NCI-H226 (cell line): ENCODE measurements around the gene MAPK8IP2.

ENCODE experiments used
- DNase-seq: peaks from one replicate; pipeline ENCODE4 v3.0.0-alpha.2; 2015

MAPK8IP2 gene

DNA sequence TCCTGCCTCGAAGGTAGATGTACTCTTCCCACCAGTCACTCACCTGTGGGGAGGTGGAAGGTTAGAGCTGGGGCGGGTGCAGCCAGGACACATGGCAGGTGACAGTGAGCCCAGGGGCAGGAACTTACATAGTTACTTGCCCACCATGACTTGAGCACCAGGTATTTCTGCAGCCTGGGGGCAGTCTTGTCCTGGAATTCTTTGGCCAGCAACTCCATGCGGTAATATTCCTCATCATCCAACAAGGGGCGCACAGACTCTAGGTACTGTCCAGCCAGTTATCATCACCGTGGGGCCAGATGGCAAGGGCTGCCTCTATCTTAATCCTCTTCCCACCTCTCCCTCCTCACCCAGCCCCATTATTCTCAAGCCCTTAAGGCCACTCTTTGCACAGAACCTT, 24.5 kb upstream of the MAPK8IP2 start:
- DNase-seq, result no peak

DNA sequence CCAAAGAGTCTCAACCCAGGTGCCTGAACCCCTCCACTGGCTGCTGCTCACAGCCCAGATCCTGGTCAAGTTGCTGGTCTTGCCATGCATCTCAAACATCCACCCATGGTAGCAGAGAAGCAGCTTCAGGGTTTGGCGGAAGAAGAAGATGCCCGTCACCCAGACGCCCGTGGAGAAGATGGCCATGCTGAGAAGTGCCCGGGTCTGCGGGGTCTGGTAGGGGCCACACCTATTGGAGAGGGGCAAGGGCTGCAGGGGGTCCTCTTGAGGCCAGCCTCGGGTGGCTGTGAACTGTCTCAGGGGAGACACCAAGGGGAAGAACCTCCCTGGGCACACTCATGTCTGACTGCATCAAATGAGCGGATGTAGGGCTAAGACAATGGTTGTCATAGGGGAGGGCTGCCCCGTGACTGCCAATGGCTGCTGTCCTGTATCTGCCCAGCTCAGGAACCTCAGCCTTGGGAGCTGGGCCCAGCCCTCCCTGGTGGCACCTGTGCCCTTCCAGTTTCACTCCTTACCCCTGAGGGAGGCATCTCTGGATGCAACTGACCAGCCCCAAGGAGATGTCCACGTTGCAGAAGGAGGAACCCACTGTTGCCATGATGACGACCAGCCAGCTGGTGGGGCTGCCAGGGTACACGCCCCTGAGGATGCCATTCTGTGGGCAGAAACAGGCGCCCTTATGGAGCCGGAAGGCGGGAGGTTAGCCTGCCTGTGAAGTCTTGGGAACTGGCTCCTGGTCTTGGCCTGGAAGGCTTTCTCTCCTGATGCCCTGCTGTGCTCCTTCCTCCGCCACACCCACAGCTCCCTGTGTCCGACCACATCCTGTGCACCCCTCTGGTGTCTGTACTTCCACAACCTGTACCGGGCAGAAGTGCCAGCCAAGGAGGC, 23.5 kb upstream of the MAPK8IP2 start:
- no peak for DNase-seq

DNA sequence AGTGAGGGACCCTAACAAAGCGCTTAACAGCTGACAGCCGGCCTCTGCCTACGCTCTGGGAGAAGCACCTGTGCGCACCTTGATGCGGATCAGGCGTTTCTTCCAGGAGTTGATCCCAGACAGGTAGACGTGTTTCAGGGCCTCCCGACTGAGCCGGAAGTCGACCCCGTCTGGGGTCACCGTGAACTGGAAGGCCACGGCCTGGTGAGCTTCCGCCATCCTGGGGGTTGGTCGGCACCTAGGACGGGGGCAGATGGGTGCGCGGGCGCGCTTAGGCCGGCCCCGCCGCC, 23.0 kb upstream of the MAPK8IP2 start:
- no peak for DNase-seq

DNA sequence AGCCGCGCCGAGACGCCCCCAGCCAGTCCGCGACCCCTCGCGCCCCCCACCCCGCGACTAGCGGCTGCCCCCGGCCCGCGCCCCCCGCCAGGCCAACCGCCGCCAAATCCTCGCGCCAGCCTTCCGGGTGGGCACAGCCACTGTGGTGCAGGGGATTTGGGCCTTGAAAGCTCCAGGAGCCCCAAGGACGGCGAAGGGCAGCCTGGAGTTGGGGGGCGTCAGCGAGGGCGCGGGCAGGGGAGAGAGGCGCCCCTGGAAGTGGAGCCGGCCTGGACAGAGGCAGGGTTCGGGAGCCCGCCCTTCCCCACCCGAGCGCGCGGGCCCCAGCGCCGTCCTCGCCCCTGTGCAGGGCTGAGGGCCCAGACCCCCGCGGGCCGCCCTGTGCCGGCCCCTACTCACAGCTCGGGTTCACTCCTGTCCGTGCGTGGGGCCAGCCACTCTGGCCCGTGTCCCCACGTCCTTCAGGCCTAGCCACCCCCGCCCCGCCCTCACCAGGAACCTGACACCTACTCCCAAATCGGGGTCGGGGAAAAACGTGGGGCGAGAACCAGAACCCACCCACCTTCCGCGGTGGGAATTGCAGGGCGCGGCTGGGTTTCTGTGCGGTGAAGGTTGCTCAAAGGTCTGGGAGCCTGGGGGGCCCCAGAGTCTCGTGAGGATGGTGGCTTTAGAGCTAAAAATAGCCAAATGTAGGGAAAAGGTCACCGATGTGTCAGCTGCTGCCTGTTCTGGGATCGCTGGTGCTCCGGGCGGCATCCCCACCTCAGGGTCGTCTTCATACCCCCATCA, 22.4 kb upstream of the MAPK8IP2 start, which contains the start of gene CPT1B:
Gene CPT1B, minus strand, starts transcription at position 441 of the 789 bp plus-strand sequence. CDS start 512 bp downstream, outside the sequence.
- DNase-seq, result no peak

DNA sequence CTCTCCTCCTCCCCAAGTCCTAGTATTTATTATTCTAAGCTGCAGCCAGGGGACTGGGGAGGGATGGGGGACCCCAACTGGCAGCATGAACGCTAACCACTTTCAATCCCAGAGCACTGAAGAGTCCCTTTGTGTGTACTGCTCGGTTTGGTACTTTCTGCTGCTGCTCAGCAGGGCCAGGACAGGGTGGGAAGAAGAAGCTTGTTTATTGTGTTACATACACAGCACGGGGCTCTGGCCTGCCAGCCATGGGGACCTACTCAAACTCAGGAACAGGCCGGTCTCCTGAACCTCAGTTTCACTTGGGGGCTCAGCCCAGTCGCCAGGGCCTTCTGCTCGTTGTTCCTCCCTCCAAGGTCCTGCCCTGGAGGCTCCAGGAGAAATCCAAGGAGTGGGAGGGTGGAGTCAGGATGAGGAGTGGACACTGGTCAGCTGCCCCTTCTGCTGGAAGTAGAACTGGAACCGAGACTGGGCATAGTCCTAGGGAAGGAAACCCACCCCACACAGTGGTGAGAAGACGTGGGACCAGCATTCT, 21.8 kb upstream of the MAPK8IP2 start:
- DNase-seq, result no peak

DNA sequence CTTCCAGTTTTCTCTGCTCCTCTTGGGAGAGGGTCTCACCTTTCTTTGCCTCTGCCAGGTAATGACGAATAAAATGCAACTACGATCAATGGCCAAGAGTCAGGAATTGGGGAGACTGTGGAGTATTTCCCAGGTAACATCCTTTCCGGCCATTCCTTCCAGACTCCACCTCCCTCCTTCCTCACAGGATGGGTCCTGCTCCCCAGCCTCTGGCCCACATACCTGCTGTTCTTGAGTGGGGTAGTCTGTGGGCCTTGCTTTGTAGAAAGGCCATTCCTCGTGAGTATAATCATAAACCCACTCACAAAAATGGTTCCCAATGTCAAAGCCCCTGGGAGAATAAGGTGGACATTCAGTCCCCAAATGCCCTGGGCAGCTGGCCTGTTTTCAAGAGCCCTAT, 20.8 kb upstream of the MAPK8IP2 start:
- DNase-seq, result no peak

DNA sequence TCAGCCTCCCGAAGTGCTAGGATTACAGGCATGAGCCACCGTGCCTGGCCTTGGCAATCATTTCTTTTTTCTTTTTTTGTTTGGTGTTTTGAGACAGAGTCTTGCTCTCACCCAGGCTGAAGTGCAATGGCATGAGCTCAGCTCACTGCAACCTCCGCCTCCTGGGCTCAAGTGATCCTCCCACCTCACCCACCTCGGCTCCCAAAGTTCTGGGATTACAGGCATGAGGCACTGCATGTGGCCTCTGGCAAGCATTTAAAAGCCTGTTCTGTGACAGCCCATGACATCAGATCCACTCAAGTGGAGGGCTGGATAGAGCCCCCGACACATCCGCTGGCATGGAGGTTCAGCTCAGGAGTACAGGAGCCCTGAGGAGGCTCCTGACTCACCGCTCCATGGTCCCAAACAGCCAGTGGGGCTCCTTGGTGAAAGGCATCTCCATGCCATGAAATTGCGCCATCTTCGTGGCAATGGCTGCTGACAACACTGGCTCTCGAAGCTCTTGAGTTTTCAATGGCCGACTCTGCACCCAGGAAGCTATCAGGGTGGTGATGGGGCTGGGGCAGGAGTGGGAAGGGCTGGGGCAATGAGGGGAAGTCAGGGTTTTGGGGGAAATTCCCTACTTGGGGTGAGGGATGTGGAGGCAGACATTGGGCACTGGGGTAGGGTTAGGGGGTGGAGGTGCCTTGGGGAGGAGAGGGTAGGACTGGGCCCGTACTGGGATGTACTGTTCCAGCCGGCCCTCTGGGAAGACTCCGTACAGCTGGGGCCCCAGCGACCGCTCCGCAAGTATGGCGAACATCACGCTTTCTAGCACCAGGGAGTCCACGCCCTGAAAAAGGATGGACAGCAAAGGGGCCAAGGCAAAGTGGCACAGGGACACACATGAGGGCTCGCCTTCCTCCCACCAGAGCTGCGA, 19.3 kb upstream of the MAPK8IP2 start:
- no peak for DNase-seq

DNA sequence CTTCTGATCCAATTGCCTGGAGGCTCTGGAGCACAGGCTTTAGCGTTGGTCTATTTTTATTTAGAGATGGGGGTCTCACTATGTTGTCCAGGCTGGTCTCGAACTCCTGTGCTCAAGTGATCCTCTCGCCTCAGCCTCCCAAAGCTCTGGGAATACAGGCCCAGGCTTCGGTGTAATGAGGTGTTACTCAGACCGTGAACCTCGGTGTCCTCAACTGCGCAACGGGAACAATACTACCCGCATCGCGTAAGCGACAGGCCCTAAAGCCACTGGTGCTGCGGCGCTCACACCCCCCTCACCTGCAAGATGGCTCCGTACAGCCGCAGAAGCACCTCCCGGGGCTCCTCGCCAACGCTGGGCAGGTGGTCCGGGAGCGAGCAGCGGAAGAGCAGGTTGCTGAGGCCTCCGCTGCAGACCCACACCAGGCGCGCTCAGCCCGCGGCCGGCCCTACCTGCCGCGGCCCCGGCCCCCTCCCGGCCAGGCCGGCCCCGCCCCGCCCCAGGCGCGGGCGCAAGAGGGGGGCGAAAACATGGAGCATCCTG, 18.6 kb upstream of the MAPK8IP2 start:
- no peak for DNase-seq

DNA sequence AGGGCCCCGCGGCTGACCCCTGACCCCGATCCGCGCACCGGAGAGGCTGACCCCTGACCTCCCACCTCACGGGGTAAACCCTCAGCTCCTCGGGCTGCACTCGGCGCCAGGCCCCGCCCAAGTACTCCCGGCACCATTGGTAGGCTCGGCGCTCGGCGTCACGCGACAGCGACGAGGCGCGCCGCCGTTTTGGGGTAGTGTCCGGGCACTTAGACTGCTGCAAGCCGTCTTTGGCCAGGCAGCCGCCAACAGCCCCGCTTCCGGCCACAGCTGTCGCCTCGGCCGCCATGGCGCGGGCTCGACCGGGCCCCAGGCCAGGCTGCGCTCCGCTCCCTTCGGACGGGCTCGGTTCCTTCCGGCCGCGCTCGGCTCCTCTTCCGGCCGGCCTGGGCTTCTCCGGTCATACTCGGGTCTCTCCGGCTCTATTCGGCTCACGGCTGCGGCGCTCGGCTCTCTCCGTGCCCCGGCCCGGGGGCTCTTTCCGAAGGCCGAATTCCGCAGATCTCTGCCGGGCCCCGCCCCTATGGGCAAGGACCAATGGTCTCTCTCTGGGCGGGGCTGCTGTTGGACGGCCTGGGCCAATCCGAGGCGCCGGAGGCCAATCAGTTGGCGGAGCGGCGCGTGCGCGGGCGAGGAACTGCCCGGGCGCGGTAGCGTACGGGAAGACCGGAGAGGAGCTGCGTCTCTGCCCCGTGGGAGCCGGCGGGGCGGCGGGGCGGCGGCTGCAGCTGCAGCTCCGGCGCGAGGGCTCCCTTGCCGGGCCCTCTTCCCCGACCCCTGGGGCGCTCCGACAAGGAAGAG, 17.9 kb upstream of the MAPK8IP2 start, which contains the start of gene CHKB:
Gene CHKB, minus strand, starts transcription at position 357 of the 801 bp plus-strand sequence. Its CDS starts 68 bp downstream, at position 289.
- peak; percentile 81 for DNase-seq

DNA sequence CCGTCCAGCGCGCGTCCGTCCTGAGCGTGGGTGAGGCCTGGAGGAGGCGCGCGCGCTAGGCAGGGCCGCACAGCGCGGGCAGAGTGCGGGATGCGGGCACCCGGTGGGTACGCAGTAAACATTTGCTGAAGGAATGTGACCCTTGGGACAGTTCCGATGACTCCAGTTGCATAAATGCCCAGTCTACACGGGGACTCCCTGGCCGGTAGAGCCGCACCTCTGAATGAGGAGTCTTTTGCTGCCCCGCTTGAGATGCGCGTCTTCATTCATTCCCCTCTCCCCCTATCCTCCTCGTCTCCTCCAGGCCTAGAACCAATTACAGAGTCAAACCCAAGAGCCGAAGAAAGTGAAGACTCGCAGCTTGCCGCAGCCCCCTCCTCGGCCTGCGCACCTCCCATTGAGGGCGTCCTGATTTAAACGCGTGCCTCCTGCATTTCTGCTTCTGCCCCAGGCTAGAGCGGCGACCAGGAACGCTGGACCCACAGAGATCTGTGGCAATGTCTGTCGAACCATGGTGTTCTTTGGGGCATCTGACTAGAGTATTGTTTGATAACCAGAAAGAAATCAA, 17.2 kb upstream of the MAPK8IP2 start:
- DNase-seq, result no peak

DNA sequence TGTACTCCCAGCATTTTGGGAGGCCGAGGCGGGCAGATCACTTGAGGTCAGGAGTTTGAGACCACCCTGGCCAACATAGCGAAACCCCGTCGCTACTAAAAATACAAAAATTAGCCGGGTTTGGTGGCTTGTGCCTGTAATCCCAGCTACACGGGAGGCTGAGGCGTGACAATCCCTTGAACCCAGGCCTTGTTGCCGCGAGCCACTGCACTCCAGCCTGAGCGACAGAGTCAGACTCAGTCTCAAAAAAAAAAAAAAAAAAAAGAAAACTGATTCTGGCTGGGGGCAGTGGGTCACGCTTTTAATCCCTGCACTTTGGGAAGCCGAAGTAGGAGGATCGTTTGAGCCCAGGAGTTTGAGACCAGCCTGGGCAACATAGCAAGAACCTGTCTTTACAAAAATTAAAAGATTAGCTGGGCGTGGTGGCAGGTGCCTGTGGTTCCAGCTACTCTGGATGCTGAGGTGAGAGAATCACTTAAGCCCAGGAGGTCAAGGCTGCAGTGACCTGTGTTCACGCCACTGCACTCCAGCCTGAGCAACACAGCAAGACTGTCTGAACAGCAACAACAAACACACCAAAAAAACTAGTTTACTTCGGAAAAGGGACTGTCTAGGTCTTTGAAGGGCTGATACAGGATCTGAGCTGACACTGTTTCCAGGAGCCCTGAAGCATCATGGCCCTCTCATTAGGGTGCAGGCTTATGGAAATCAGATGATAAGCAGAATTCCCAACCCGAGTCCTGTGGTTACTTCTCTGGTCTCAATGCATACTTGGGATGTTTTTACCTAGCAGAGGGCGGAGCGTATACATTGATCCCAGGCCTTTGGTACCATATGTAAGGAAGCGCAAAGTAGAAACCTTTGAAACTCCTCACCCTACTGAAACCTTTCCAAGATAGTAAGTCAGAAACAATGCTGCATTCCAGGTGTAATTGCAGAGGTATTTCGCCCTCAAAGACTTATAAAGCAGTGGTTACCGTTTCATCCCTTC, 16.2 kb upstream of the MAPK8IP2 start:
- no peak for DNase-seq

DNA sequence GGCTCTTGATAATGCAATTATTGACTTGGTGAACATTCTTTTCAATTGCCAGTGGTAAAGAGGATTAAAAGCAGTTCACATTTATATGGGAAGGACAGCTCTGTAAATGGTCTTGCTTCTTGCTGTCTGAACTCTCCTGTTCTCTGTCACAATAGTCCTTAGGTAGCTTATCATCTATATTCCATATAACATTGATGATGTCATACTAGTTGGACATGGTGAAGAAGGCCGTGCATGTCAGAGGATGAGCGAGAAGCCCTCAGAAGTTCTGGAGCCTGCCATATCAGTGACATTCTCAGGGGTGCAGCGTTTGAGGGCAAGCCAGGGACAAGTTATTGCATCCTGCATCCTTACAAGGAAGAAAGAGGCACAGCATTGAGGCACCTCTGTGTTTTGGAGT, 15.4 kb upstream of the MAPK8IP2 start:
- DNase-seq, result no peak

DNA sequence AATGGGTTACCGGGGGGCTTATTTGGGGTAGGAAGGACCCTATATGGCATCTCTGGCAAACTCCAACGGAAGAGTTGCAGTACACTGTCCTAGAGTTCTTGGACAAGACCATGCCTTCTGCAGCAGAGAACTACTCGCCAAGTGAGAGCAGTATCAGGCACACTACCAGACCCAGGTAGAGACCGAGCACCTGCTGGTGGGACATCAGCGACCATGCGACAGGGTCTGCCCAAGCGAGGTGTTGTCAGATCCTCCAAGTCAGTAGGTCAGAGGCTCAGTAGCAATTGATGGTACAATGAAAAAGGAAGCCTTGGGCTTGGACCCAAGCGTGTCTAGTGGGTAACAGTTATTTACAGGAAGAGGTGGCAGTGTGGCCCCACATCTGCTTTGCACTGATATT, 14.8 kb upstream of the MAPK8IP2 start:
- no peak for DNase-seq

DNA sequence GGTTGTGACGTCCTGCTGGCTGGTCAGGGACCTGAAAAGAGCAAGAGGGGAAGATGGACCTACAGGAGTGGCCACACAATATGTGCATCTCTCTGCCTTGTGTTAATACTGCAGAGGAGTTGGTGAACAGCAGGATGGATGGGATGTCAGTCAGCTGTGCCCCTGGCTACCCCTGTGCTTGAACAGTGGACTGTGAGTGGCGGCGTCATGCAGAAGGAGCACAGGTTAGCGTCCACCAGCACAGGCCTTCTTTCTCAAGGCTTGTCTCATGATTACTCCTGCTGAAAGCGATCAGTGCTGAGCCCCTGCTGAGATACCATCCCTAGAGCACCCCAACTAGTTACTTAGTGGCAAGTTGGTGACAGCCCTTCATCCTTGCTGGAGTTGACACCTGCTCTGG, 14.2 kb upstream of the MAPK8IP2 start:
- no peak for DNase-seq

DNA sequence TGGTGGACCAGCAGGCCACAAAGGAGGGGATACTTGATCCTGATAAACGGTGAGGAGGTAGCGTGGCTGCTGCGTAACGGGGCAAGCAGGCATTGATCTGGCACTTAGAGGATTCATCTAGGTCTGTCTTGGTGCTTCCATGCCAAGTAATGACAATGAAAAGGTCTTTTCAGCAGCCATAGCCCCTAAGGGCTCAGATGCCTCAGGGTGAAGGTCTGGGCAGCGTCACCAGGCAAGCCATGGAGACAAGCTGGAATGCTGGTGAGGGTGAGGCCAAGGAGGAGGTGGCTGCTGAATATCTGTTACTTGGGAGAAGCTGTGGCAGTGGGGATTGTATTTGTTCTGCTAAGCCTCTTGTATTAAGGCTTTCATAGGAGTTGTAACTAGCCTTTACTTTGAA, 13.2 kb upstream of the MAPK8IP2 start:
- DNase-seq, result no peak

DNA sequence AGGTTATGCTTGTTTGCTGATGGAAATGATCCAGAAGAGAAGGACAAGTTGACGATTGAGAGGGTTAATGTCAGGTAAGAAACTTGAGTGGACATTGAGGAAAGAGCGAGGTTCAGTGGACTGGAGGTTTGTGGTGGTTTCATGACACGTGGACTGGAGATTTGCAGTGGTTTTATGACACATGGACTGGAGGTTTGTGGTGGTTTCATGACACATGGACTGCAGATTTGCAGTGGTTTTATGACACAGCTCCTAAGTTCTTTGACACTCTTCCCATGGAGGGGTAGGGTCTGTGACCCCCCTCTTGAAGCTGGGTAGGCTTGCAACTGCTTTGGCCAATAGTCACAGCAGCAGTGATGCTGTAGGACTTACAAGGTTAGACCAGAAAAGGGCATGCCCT, 5.4 kb upstream of the MAPK8IP2 start:
- no peak for DNase-seq

DNA sequence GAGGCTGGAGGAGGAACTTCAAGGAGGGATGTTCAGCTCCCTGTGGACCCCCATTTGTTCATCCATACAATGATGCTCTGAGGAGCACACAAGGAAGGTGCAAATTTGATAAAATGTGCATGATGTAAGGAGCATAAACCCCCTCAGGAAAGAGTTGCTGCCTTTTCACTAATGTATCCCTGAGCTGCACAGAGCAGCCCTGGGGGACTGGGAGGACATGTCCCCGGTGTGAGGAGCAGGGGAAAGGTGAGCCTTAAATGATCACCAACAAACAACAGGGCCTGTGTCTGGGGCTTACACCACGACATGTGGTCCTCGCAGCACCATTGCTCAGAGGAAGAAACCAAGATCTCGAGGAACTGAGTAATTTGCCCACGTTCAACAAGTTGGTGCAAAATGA, 3.5 kb upstream of the MAPK8IP2 start:
- DNase-seq, result no peak

DNA sequence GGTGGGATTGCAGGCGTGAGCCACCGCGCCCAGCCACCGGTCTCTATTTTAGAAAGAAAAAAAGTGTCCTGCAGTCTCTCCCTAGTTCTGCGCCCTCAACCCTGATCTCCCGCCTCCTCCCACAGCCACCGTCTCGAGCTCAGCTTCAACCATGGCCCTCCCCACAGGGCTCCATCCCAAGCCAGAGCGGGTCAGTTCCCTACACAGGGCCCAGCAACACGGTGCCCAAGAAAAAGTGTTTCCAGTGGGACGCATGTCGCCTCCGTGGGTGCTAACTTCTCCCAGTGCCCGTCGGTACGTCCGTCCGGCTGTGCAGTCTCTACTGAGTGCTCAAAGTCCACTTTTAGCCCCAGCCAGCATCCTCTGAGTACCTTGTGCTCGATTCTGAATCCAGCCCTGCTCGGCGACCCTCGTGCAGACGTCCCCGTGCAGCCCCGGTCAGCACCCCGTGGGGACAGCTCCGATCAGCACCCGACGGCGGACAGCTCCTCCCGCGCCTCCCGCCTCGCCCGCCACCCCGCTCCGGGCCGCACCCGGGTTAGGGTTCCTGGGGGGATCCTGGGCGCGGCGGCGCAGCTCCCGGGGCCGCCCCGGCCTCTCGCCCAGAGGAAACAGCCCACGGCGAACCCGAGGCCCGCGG, 657 bp upstream of the MAPK8IP2 start:
- no peak for DNase-seq

DNA sequence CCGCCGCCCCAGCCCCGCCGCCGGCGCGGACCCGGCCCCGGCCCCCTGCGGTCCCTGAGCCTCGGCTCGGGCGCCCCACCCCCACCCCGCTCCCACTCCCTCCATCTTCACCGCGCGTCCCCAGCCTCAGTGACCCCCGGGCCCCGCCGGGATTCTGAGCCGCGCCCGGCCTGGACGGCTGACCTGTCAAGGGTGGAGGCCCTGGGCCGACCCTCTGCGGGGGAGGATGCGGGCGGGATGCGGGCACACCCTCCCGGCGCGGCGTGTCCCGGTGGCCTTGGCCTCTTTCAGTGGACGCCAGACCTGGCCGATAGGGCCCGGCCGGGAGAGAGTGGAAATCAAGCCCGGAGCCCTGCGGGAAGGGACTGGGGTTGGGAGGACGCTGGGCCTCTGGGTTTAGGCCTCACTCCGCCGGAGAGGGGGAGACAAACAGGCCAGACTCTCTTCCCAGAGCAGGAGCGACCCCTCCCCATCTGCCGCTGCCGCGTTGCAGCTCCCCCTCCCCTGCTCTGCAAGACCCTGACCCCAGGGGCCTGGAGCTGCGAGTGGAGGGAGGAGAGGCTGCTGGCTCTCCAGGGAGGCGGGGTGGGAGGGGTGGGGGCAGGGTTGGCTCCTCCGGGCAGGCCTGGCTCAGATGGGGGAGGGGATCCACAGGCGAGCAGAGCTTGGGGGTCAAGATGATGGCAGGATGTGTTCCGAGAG, 525 bp downstream of the MAPK8IP2 start:
- no peak for DNase-seq
